ENCODE measurements around the gene CFAP90.

DNA sequence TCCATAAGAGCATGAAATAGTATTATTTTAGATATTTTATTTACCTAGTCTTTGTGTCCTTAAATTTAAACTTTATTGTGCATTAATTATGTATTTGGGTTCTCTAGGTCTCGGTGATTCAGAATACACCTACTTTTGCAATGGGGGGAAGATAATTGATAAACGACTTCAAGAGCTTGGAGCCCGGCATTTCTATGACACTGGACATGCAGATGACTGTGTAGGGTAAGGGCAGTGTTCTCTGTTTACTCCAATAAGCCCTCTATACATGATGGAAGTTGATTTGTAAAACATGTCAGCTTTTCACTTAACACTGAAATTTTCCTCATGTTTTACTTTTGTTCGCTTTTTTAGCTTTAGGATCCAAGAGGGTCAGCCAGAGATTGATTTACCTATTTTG is 24.2 kb upstream of the CFAP90 start:
- TF ChIP-seq, protein P1, sequence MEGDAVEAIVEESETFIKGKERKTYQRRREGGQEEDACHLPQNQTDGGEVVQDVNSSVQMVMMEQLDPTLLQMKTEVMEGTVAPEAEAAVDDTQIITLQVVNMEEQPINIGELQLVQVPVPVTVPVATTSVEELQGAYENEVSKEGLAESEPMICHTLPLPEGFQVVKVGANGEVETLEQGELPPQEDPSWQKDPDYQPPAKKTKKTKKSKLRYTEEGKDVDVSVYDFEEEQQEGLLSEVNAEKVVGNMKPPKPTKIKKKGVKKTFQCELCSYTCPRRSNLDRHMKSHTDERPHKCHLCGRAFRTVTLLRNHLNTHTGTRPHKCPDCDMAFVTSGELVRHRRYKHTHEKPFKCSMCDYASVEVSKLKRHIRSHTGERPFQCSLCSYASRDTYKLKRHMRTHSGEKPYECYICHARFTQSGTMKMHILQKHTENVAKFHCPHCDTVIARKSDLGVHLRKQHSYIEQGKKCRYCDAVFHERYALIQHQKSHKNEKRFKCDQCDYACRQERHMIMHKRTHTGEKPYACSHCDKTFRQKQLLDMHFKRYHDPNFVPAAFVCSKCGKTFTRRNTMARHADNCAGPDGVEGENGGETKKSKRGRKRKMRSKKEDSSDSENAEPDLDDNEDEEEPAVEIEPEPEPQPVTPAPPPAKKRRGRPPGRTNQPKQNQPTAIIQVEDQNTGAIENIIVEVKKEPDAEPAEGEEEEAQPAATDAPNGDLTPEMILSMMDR (conservative IDR thresholded peaks at IDR 0.05; ENCODE audit: low read depth, low read length) = no peak
- TF ChIP-seq EZH2 (IDR thresholded peaks at IDR 0.05; ENCODE audit: low read length, unreplicated experiment) (no peak), EZH2phosphoT487 (IDR thresholded peaks at IDR 0.05; ENCODE audit: borderline replicate concordance, low read length) (no peak)

Data from PC-3 (cell line).